Naive thymus-derived CD4-positive, alpha-beta T cell (primary cell): ENCODE results near the gene RBM39. TPM values are rescaled to one million over a fixed set of nuclear protein-coding genes. Genes with fewer than 3 reads are reported as not detected.

Experiments used
- ATAC-seq: fragments of 150-1000 bp; cut with Tn5 transposase; 2 replicates; pipeline ENCODE4 v1.10.0; 2021; ENCODE audit warnings: mild to moderate bottlenecking, moderate library complexity
- CTCF ChIA-PET: fragments of 350-600 bp; sonication (Branson Sonifier 250); formaldehyde crosslinking; loops from one replicate; lab custom pipeline; 2021; ENCODE audit warnings: antibody characterized with exemption; lab: Charles Lee
- POLR2A ChIA-PET: fragments of 350-600 bp; sonication (Branson Sonifier 250); formaldehyde crosslinking; loops from one replicate; lab custom pipeline; 2021; ENCODE audit warnings: antibody characterized with exemption, inconsistent platforms; lab: Charles Lee
- DNase-seq, 9 donors: peaks; one replicate each; pipeline versions ENCODE4 v3.0.0 to v3.0.0-alpha.2; 2020 to 2022; ENCODE audit warnings: mixed read lengths in 1 of 9
- H3K27ac ChIP-seq: one replicate; pipeline ENCODE4 v1.7.0; 2013; ENCODE audit warnings: mild to moderate bottlenecking, low read depth, low read length, moderate library complexity
- H3K27me3 ChIP-seq, 2 donors: one replicate each; pipeline ENCODE4 v1.7.0; 2013; ENCODE audit warnings: low read length in 2 of 2, mild to moderate bottlenecking in 2 of 2, moderate library complexity in 2 of 2; ENCODE audit not compliant: control insufficient read depth in 2 of 2, insufficient read depth in 2 of 2
- H3K36me3 ChIP-seq, 3 experiments: 1 replicate in 2 of 3; 2 replicates in 1 of 3; pipeline ENCODE4 v1.7.0; 2013; ENCODE audit warnings: low read length in 3 of 3, mild to moderate bottlenecking in 3 of 3, moderate library complexity in 1 of 3; ENCODE audit not compliant: insufficient read depth in 3 of 3, control insufficient read depth in 2 of 3
- H3K4me1 ChIP-seq, 2 donors: one replicate each; pipeline ENCODE4 v1.7.0; 2013; ENCODE audit warnings: low read length in 2 of 2, mild to moderate bottlenecking in 2 of 2, moderate library complexity in 1 of 2; ENCODE audit not compliant: control insufficient read depth in 2 of 2, insufficient read depth in 2 of 2
- H3K4me3 ChIP-seq: 2 replicates; pipeline ENCODE4 v1.7.0; 2013; ENCODE audit warnings: mild to moderate bottlenecking, low read length
- H3K9me3 ChIP-seq, 3 experiments: 1 replicate in 2 of 3; 2 replicates in 1 of 3; pipeline ENCODE4 v1.7.0; 2013; ENCODE audit warnings: low read length in 3 of 3; ENCODE audit not compliant: control insufficient read depth in 2 of 3
- H3K27ac Mint-ChIP-seq, 9 donors: one replicate each; pipeline ENCODE4 v1.8.0; 2020 to 2022; ENCODE audit warnings: mixed read lengths in 9 of 9, mild to moderate bottlenecking in 8 of 9, moderate library complexity in 5 of 9, inconsistent platforms in 2 of 9
- H3K27me3 Mint-ChIP-seq, 5 donors: one replicate each; pipeline ENCODE4 v1.8.0; 2021 to 2022; ENCODE audit warnings: mixed read lengths in 5 of 5, mild to moderate bottlenecking in 1 of 5
- H3K36me3 Mint-ChIP-seq, 5 donors: one replicate each; pipeline ENCODE4 v1.8.0; 2020 to 2022; ENCODE audit warnings: mixed read lengths in 5 of 5, mild to moderate bottlenecking in 3 of 5, inconsistent platforms in 1 of 5
- H3K4me1 Mint-ChIP-seq, 7 donors: one replicate each; pipeline ENCODE4 v1.8.0; 2020 to 2022; ENCODE audit warnings: mixed read lengths in 7 of 7, mild to moderate bottlenecking in 3 of 7, inconsistent platforms in 1 of 7
- H3K4me3 Mint-ChIP-seq, 10 donors: one replicate each; pipeline ENCODE4 v1.8.0; 2020 to 2022; ENCODE audit warnings: mild to moderate bottlenecking in 10 of 10, mixed read lengths in 10 of 10, moderate library complexity in 6 of 10, inconsistent platforms in 2 of 10
- H3K9me3 Mint-ChIP-seq, 11 donors: one replicate each; pipeline ENCODE4 v1.8.0; 2020 to 2022; ENCODE audit warnings: mixed read lengths in 11 of 11, mild to moderate bottlenecking in 4 of 11, inconsistent platforms in 1 of 11, moderate library complexity in 1 of 11
- intact Hi-C, 2 donors: fragments of 100-400 bp; cut with micrococcal nuclease; formaldehyde crosslinking; loops; one replicate each; pipeline ENCODE4 v1.15.1; 2023
- polyA plus RNA-seq, 2 donors: library from polyadenylated mRNA; unstranded; fragments of 300-500 nt; fragmentation: Illumina TruSeq; gene quantifications; one replicate each; pipeline ENCODE4 v1.2.3, GENCODE V29; 2021
- total RNA-seq, 6 experiments: library from RNA in 5 of 6; stranded (reverse) in 5 of 6; gene quantifications; 1 replicate in 5 of 6; 2 replicates in 1 of 6; pipeline ENCODE4 v1.2.3 and lab custom pipeline; 2021 to 2026

The RBM39 gene
- total and polyA plus RNA-seq, 7 experiments from 2014 or later = 100 to 1,041 (median 690) TPM

GRCh38 chr20:35657271-35657670 is 84.8 kb downstream of the RBM39 start:
- no peaks in the 10 kb centered on the region for H3K27me3 Mint-ChIP-seq
- DNase-seq (peak in 1 of 9 donors; percentile 12), ATAC-seq (no peak)
- Histone ChIP-seq H3K9me3 (no peaks in the 10 kb centered on the region), H3K27ac (peak overlapping the region; percentile 23), H3K27me3 (no peaks in the 10 kb centered on the region), H3K36me3 (peaks cover 15 to 29% (median 18%) of the 10 kb centered on the region in 3 experiments), H3K4me1 (peaks cover 56 to 60% of the 10 kb centered on the region in 2 donors), H3K4me3 (no peak overlapping the region)
- H3K9me3 Mint-ChIP-seq = no peaks in the 10 kb centered on the region
- peaks cover 36 to 65% (median 58%) of the 10 kb centered on the region in 7 donors for H3K4me1 Mint-ChIP-seq
- intact Hi-C loops = no loop called here
- H3K27ac Mint-ChIP-seq = peak overlapping the region in 6 of 9 donors; percentile 45 to 86 (median 76)
- H3K4me3 Mint-ChIP-seq = peak overlapping the region; percentile 49 to 94 (median 60)
- ChIA-PET POLR2A (interaction anchor here (1.5 to 2.2 kb wide), 2 partner anchors 12 to 296 kb away, joined by 3 to 7 read pairs; no protein-coding TSS in a partner anchor), CTCF (interaction anchor here (0.7 kb wide), 1 partner anchor 38 kb away, joined by 3 read pairs; no protein-coding TSS in a partner anchor)
- H3K36me3 Mint-ChIP-seq = peaks cover 0 to 12% (median 5%) of the 10 kb centered on the region in 5 donors

- no peaks in the 10 kb centered on the region for H3K27me3 Mint-ChIP-seq
- no peak overlapping the region for H3K27ac Mint-ChIP-seq
- ChIA-PET POLR2A (no interaction called here), CTCF (no interaction called here)
- Histone ChIP-seq H3K27ac (no peak overlapping the region), H3K36me3 (peaks cover 15 to 29% (median 18%) of the 10 kb centered on the region in 3 experiments), H3K27me3 (no peaks in the 10 kb centered on the region), H3K4me1 (peaks cover 30 to 32% of the 10 kb centered on the region in 2 donors), H3K4me3 (no peak overlapping the region), H3K9me3 (no peaks in the 10 kb centered on the region)
- H3K4me3 Mint-ChIP-seq = no peak overlapping the region
- peaks cover 0 to 14% (median 8%) of the 10 kb centered on the region in 5 donors for H3K36me3 Mint-ChIP-seq
- intact Hi-C loops = no loop called here
- H3K4me1 Mint-ChIP-seq = peaks cover 27 to 64% (median 57%) of the 10 kb centered on the region in 7 donors
- no peak for DNase-seq
- no peaks in the 10 kb centered on the region for H3K9me3 Mint-ChIP-seq
- ATAC-seq = no peak
Measured at GRCh38 chr20:35654415-35654814, 87.6 kb downstream of the RBM39 start.

GRCh38 chr20:35653893-35654292 is 88.2 kb downstream of the RBM39 start:
- Histone ChIP-seq H3K9me3 (no peaks in the 10 kb centered on the region), H3K27ac (no peak overlapping the region), H3K4me1 (peaks cover 26 to 29% of the 10 kb centered on the region in 2 donors), H3K4me3 (no peak overlapping the region), H3K27me3 (no peaks in the 10 kb centered on the region), H3K36me3 (peaks cover 15 to 29% (median 18%) of the 10 kb centered on the region in 3 experiments)
- intact Hi-C loops = no loop called here
- DNase-seq (no peak), ATAC-seq (no peak)
- H3K4me3 Mint-ChIP-seq = no peak overlapping the region
- peaks cover 0 to 16% (median 11%) of the 10 kb centered on the region in 5 donors for H3K36me3 Mint-ChIP-seq
- no peaks in the 10 kb centered on the region for H3K27me3 Mint-ChIP-seq
- ChIA-PET POLR2A (interaction anchor here (1.3 kb wide), 2 partner anchors 46 to 89 kb away, joined by 3 read pairs; partner anchors contain the start of genes NFS1, RBM39 and ROMO1), CTCF (no interaction called here)
- no peak overlapping the region for H3K27ac Mint-ChIP-seq
- no peaks in the 10 kb centered on the region for H3K9me3 Mint-ChIP-seq
- peaks cover 26 to 64% (median 57%) of the 10 kb centered on the region in 7 donors for H3K4me1 Mint-ChIP-seq

Other genes starting within 250 kb of the RBM39 start
- gene C20orf173, start 212.6 kb downstream of the RBM39 start, total RNA-seq = not detected
- gene C20orf173, start 212.6 kb downstream of the RBM39 start, polyA plus RNA-seq = not detected
- 100 to 1,000 TPM; 139 to 158 (median 148) TPM for gene ERGIC3, start 200.2 kb downstream of the RBM39 start, total RNA-seq
- gene ERGIC3, start 200.2 kb downstream of the RBM39 start, polyA plus RNA-seq = 100 to 1,000 TPM; 135 to 148 TPM
- 10 to 100 TPM in 2 of 5 experiments, 1 to 10 TPM in 2, under 1 TPM in 1; 0.35 to 25.0 (median 2.7) TPM for gene SPAG4, start 126.4 kb downstream of the RBM39 start, total RNA-seq
- gene SPAG4, start 126.4 kb downstream of the RBM39 start, polyA plus RNA-seq = not detected
- 100 to 1,000 TPM; 250 to 378 (median 305) TPM for gene CPNE1, start 77.4 kb downstream of the RBM39 start, total RNA-seq
- gene CPNE1, start 77.4 kb downstream of the RBM39 start, polyA plus RNA-seq = 100 to 1,000 TPM; 277 to 360 TPM
- 100 to 1,000 TPM in 4 of 5 experiments, 10 to 100 TPM in 1; 98.2 to 122 (median 114) TPM for gene RBM12, start 77.4 kb downstream of the RBM39 start, total RNA-seq
- gene RBM12, start 77.4 kb downstream of the RBM39 start, polyA plus RNA-seq = 10 to 100 TPM; 48.9 to 50.8 TPM
- 10 to 100 TPM; 18.2 to 41.1 (median 35.0) TPM for gene NFS1, start 42.9 kb downstream of the RBM39 start, total RNA-seq
- gene NFS1, start 42.9 kb downstream of the RBM39 start, polyA plus RNA-seq = 10 to 100 TPM in 1 of 2 donors, 1 to 10 TPM in 1; 9.7 to 27.7 TPM
- gene ROMO1, start 42.9 kb downstream of the RBM39 start, total RNA-seq = 10 to 100 TPM; 33.2 to 85.5 (median 38.5) TPM
- 100 to 1,000 TPM; 269 to 293 TPM for gene ROMO1, start 42.9 kb downstream of the RBM39 start, polyA plus RNA-seq
- 100 to 1,000 TPM in 2 of 5 experiments, 10 to 100 TPM in 3; 57.5 to 157 (median 78.0) TPM for gene PHF20, start 29.8 kb upstream of the RBM39 start, total RNA-seq
- gene PHF20, start 29.8 kb upstream of the RBM39 start, polyA plus RNA-seq = 100 to 1,000 TPM in 1 of 2 donors, 10 to 100 TPM in 1; 99.9 to 138 TPM
- gene SCAND1, start 212.2 kb upstream of the RBM39 start, total RNA-seq = 10 to 100 TPM; 41.8 to 56.2 (median 51.7) TPM
- 100 to 1,000 TPM; 185 to 212 TPM for gene SCAND1, start 212.2 kb upstream of the RBM39 start, polyA plus RNA-seq
- gene CNBD2, start 226.3 kb upstream of the RBM39 start, total RNA-seq = 10 to 100 TPM in 1 of 5 experiments, 1 to 10 TPM in 4; 2.6 to 10.6 (median 6.5) TPM
- gene CNBD2, start 226.3 kb upstream of the RBM39 start, polyA plus RNA-seq = 1 to 10 TPM; 7.7 to 9.1 TPM